Left cardiac atrium (tissue), 4 donors: Measurements from ENCODE around the gene TCP10L. TPM values are rescaled to one million over a fixed set of nuclear protein-coding genes. Genes with fewer than 3 reads are reported as not detected.
A peak's percentile ranks its signal among the peaks of the same experiment; 100 is the strongest.
"Not testable (repeated sequence)": the region's sequence is repeated elsewhere in the genome, so short reads cannot be mapped to it uniquely, and the experiment has no call there.

Experiments
- ATAC-seq, 2 donors: fragments of 200-7000 bp; cut with Tn5 transposase; one replicate each; pipeline ENCODE4 v1.9.1; 2020; ENCODE audit warnings: mild to moderate bottlenecking in 2 of 2, moderate library complexity in 2 of 2
- DNase-seq: peaks from one replicate; pipeline ENCODE4 v3.0.0-alpha.2; 2020
- intact Hi-C, 2 donors: fragments of 100-400 bp; cut with DNase I; formaldehyde crosslinking; loops; one replicate each; pipeline versions ENCODE4 v1.14.1 to v1.15.1; 2022 to 2023
- long read RNA-seq: library from polyadenylated mRNA; unstranded; transcript quantifications from one replicate; pipeline ENCODE4 v2.0.0, GENCODE V29; 2021
- total RNA-seq, 2 donors: library from RNA; stranded (reverse); fragmentation: NEBNext Ultra II Directional; extraction: Animal tissue kit (Norgen Biotek cat#: 25700); gene quantifications; one replicate each; pipeline ENCODE4 v1.2.1, GENCODE V29; 2021
- donor health status: DM: no; HTN: yes; CAD: no.
- donor health status: DM: no; HTN: yes; CAD: no; lungs with severe emphysema.
- donor health status: DM: yes; HTN: yes; CAD: no.
- donor health status: Dilated cardiomyopathy.

The TCP10L gene, protein sequence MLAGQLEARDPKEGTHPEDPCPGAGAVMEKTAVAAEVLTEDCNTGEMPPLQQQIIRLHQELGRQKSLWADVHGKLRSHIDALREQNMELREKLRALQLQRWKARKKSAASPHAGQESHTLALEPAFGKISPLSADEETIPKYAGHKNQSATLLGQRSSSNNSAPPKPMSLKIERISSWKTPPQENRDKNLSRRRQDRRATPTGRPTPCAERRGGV
- total RNA-seq, result 1 to 10 TPM; 1.9 to 2.6 TPM
- long read RNA-seq, result 0 reads

GRCh38 chr21:32585042-32585710, at the start of gene TCP10L:
TSS of gene TCP10L (minus strand) at chr21:32585523. CDS start at chr21:32584304, 1,219 bp downstream.
- ATAC-seq (no peak), DNase-seq (no peak)
- intact Hi-C loops, result no loop called here

- no peak for DNase-seq
- no peak for ATAC-seq
- intact Hi-C loops, result no loop called here
Observed at GRCh38 chr21:32626621-32627196, 41.4 kb upstream of the TCP10L start.

DNA sequence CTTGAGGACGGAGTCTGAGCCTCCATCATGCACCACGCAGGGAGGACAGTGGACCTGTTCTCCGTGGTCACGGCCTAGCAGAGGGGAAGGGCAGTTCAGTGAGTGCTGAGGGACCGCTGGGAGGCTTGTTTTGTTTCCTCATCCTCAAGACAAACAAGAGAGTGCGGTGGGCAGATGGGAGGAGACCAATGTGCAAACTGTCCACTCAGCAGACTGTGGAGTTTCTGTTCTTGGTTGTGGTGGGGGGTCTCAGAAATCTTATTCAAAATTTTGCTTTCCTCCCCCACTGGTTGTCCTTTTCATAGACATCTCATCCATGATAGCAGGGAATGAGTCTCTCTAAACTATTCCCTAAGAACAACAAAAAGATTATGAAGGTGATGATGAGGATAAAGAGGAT, 32.9 kb upstream of the TCP10L start:
- DNase-seq, intact Hi-C loops, ATAC-seq: not testable (repeated sequence)

DNA sequence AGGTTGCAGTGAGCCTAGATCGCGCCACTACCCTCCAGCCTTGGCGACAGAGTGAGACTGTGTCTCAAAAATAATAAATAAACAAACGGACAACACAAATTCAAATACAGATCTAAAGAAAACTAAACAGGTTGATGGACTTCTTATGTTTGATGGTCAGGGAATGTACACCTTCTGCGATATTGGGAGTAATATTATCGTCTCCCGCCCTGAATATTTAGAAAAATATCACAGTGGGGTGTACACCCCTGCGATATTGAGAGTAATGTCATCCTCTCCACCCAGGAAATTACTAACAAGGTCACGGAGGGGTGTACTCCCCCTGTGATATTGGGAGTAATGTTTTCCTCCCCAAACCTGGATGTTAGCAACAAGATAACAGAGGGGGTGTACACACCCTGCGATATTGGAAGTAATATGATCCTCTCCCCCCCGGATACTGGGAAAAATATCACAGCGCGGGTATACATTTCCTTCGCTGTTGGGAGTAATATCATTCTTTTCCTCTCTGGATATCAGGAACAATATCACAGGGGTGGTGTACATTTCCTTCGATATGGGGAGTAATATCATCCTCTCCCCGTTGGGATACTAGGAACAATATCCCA, 28.2 kb upstream of the TCP10L start:
- intact Hi-C loops, result no loop called here
- no peak for ATAC-seq

GRCh38 chr21:32612999-32613337, 27.6 kb upstream of the TCP10L start:
- DNase-seq, result no peak
- intact Hi-C loops, result no loop called here
- ATAC-seq, result peak; percentile 23 to 38

More for the DNA sequence above, 28.2 kb upstream of the TCP10L start:
- DNase-seq, result no peak

GRCh38 chr21:32612075-32612998, 27.0 kb upstream of the TCP10L start, which contains the start of gene CFAP298:
TSS of gene CFAP298 (minus strand) at chr21:32612377. CDS start at chr21:32612243, 134 bp downstream.
- ATAC-seq, result peak; percentile 94 to 97
- intact Hi-C loops, result no loop called here
- DNase-seq, result peak; percentile 90

GRCh38 chr21:32611471-32611997, 26.2 kb upstream of the TCP10L start:
- peak; percentile 32 to 41 for ATAC-seq
- DNase-seq, result peak; percentile 35
- intact Hi-C loops, result no loop called here

DNA sequence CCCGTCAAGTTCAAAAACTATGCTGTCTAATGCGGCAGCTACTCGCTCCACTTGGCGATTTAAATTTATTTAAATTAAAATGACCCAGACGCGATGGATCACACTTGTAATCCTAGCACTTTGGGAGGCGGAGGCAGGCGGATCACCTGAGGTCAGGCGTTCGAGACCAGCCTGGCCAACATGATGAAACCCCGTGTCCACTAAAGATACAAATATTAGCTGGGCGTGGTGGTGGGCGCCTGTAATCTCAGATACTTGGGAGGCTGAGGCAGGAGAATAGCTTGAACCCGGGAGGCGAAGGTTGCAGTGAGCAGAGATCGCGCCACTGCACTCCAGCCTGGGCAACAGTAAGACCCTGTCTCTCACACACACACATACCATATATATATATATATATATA, 25.6 kb upstream of the TCP10L start:
- ATAC-seq, intact Hi-C loops, DNase-seq: not testable (repeated sequence)

GRCh38 chr21:32608851-32609250, 23.5 kb upstream of the TCP10L start:
- intact Hi-C loops, result no loop called here
- no peak for ATAC-seq

DNA sequence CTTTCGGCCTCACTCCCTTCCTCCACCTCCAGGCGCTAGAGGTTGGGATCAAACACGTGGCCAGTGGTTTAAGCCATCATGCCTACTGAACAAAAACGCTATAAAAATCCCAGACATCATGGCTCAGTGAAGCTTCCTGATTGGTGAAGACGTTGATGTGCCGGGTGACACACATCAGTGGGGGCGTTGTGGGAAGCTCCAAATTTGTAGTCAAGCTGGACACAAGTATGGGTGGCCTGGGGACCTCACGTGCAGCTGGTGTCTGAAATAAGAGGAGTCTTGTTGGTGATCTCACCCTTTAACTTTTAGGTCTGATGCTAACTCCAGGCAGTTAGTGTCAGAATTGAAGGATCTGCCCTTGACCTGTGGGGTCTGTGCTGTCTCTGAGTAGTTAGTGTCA, 20.1 kb upstream of the TCP10L start:
- ATAC-seq (no peak), DNase-seq (no peak)
- intact Hi-C loops, result no loop called here

More at GRCh38 chr21:32608851-32609250, 23.5 kb upstream of the TCP10L start:
- no peak for DNase-seq

DNA sequence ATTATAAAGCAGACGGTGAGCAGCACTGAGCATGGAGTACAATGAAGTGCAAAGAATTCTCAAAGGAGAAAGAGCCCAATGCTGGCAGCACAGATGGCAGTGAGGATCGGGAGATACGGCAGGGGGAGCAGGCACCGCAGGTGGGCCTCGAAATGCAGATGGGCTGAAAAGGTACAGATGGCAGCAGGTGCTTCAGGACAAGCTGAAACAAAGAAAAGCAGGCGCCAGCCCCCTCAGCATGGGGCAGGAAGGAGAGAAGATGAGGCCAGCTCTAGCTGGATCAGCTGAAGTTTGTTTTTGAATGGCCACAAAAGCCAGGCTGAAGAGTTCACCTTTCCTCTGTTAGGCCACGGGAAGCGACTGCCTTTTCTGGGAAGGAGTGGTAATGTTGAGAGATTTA, 19.1 kb upstream of the TCP10L start:
- DNase-seq (no peak), ATAC-seq (no peak)
- intact Hi-C loops, result no loop called here

DNA sequence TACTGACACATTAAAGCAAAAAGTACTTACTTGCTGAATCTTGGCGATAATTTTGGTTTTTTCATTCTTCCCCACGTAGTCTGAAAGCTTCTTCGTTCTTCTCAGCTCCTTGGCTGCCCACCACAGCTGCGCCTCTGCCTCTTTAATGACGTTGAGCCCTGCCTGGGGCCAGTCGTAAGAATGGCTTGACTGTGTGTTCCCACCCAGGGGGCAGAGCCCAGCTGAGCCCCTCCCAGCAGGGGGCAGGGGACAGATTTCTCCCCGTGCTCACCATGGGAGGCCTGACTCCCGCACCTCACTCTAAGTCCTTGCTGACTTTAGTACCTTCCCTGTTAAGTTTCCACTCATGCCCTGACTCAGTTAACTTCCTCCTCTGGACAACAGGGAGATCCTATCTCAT, 17.8 kb upstream of the TCP10L start:
- DNase-seq (no peak), ATAC-seq (no peak)
- intact Hi-C loops, result no loop called here

DNA sequence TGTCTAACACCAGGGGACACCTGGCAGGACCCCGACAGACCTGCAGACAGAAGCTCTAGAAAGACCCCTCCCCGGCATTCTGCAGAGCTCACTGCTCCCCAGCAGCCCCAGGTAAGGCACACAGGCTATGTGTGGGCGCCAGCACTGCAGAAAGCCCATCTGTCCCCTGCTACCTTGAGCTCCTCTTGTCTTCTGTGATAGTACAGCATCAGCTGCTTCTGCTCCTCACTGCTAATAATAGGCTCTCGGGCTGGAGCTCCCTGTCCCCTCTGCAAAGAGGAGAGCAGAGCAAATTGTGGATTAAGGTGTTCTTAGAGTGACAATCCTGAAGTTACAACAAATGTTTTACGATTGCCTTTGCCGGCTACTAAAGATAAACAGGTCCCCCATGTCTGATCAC, 16.8 kb upstream of the TCP10L start:
- intact Hi-C loops, result no loop called here
- ATAC-seq, result no peak
- no peak for DNase-seq

DNA sequence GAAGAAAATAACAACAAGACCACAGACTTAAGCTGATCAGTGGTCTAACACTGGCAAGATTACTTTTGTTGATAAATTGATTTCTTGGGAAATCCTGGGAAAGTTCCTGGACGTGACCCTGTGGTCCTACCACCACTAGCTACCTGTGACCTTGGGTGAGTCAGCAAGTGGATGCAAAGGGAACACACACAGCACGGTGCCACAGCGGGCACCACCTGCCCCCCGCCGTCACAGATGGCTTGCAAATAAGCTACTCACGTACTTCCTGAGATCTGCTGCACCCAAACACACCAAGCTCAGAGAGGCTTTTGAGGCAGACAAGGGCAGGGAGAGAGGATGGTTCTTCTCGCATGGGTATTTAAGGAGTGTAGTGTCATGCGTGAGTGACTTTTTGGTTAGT, 14.2 kb upstream of the TCP10L start:
- intact Hi-C loops, result loop anchor here in 1 of 2 donors (5.0 kb wide), 1 partner anchor 197 kb away; no protein-coding TSS in a partner anchor
- DNase-seq, result no peak
- ATAC-seq, result no peak

- DNase-seq (no peak), ATAC-seq (no peak)
- intact Hi-C loops, result loop anchor here in 1 of 2 donors (5.0 kb wide), 1 partner anchor 197 kb away; no protein-coding TSS in a partner anchor
Observed at GRCh38 chr21:32599091-32599490, 13.8 kb upstream of the TCP10L start.

- intact Hi-C loops, result loop anchor here in 1 of 2 donors (5.0 kb wide), 1 partner anchor 195 kb away; no protein-coding TSS in a partner anchor
- DNase-seq (no peak), ATAC-seq (no peak)
Observed at GRCh38 chr21:32597205-32597604, 11.9 kb upstream of the TCP10L start.

DNA sequence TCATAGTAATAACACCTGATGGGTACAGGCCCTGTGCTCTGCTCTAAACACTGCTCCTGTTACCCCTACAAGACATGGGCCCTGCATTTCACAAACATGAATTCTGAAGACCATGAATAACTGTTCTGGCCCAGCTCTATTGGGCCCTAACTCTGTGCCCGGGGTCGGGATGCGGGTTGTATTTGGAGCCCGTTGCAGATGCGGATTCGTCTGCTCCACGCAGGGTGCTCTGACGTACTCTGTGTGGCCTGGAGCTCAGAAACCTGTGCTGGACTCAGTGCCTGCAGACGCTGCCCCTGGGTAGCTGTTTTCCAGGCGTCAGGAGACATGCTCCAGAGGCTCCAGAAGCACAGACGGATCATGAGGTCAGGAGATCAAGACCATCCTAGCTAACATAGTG, 10.1 kb upstream of the TCP10L start:
- no peak for ATAC-seq
- intact Hi-C loops, result loop anchor here in 1 of 2 donors (5.0 kb wide), 1 partner anchor 193 kb away; no protein-coding TSS in a partner anchor
- no peak for DNase-seq

GRCh38 chr21:32593690-32594089, 8.4 kb upstream of the TCP10L start:
- DNase-seq (no peak), ATAC-seq (no peak)
- intact Hi-C loops, result no loop called here
